IMR-90 (cell line): ENCODE data around the gene OR1D5. TPM values are rescaled to one million over a fixed set of nuclear protein-coding genes. Genes with fewer than 3 reads are reported as not detected.

Source experiments
- ATAC-seq: fragments of 200-7000 bp; cut with Tn5 transposase; 2 replicates; pipeline ENCODE4 v1.9.1; 2020; ENCODE audit warnings: low read depth, mild to moderate bottlenecking, moderate library complexity
- BruUV-seq: library from RNA; stranded (reverse); fragments of 400-500 nt; replicated peaks from 2 replicates; lab custom pipeline; 2021; lab: Mats Ljungman, UMichigan
- CTCF ChIA-PET: fragments of 300-600 bp; formaldehyde crosslinking; extraction: SDS; loops from one replicate; lab custom pipeline; 2021; ENCODE audit warnings: antibody characterized with exemption; lab: Yijun Ruan, JAX
- POLR2A ChIA-PET: fragments of 300-600 bp; sonication (Branson Sonifier 250); formaldehyde crosslinking; loops from one replicate; lab custom pipeline; 2022; ENCODE audit warnings: antibody characterized with exemption; ENCODE audit not compliant: unreplicated experiment; lab: Charles Lee
- DNase-seq: peaks from one replicate; pipeline ENCODE4 v3.0.0; 2013
- H2AFZ ChIP-seq: replicated peaks from 2 replicates; pipeline ENCODE3; 2013; ENCODE audit warnings: low read length, mild to moderate bottlenecking; ENCODE audit not compliant: poor library complexity
- H2AK5ac ChIP-seq: 2 replicates; pipeline ENCODE4 v1.6.1; 2013; ENCODE audit warnings: low read depth, low read length, inconsistent platforms
- H2AK9ac ChIP-seq: replicated peaks from 2 replicates; pipeline ENCODE3; 2013; ENCODE audit warnings: mild to moderate bottlenecking, low read depth, low read length, moderate library complexity; ENCODE audit not compliant: poor library complexity
- H2BK120ac ChIP-seq: 2 replicates; pipeline ENCODE4 v1.6.1; 2013; ENCODE audit warnings: low read depth, low read length, inconsistent platforms
- H2BK15ac ChIP-seq: 3 replicates; pipeline ENCODE4 v1.6.1; 2013; ENCODE audit warnings: low read depth, low read length, inconsistent platforms
- H2BK20ac ChIP-seq: 2 replicates; pipeline ENCODE4 v1.6.1; 2013; ENCODE audit warnings: low read depth, mild to moderate bottlenecking, inconsistent platforms, low read length, moderate library complexity
- H2BK5ac ChIP-seq: 2 replicates; pipeline ENCODE4 v1.6.1; 2013; ENCODE audit warnings: mild to moderate bottlenecking, low read depth, low read length, inconsistent platforms; ENCODE audit not compliant: poor library complexity, severe bottlenecking
- H3K14ac ChIP-seq: replicated peaks from 2 replicates; pipeline ENCODE4 v1.6.1; 2013; ENCODE audit warnings: low read depth, low read length, inconsistent platforms
- H3K18ac ChIP-seq: 2 replicates; pipeline ENCODE4 v1.6.1; 2013; ENCODE audit warnings: low read depth, low read length, control low read depth
- H3K23ac ChIP-seq: 2 replicates; pipeline ENCODE4 v1.6.1; 2013; ENCODE audit warnings: low read depth, low read length, inconsistent platforms
- H3K27ac ChIP-seq: 2 replicates; pipeline ENCODE4 v1.5.1; 2013; ENCODE audit warnings: mild to moderate bottlenecking, control low read depth, low read length; ENCODE audit not compliant: insufficient read depth
- H3K27me3 ChIP-seq: 2 replicates; pipeline ENCODE4 v1.6.1; 2013; ENCODE audit warnings: low read length; ENCODE audit not compliant: control insufficient read depth, insufficient read depth
- H3K36me3 ChIP-seq: 2 replicates; pipeline ENCODE4 v1.6.1; 2013; ENCODE audit warnings: low read length, mixed read lengths; ENCODE audit not compliant: control insufficient read depth, insufficient read depth
- H3K4ac ChIP-seq: 2 replicates; pipeline ENCODE4 v1.6.1; 2013; ENCODE audit warnings: low read depth, low read length, inconsistent platforms
- H3K4me1 ChIP-seq: 2 replicates; pipeline ENCODE4 v1.6.1; 2013; ENCODE audit warnings: low read length, mixed read lengths; ENCODE audit not compliant: control insufficient read depth, insufficient read depth
- H3K4me2 ChIP-seq: 2 replicates; pipeline ENCODE4 v1.6.1; 2013; ENCODE audit warnings: low read depth, mild to moderate bottlenecking, control low read depth, low read length, moderate library complexity
- H3K4me3 ChIP-seq: 2 replicates; pipeline ENCODE4 v1.5.1; 2013; ENCODE audit warnings: low read depth, mild to moderate bottlenecking, control low read depth, low read length, moderate library complexity; ENCODE audit not compliant: insufficient read depth
- H3K56ac ChIP-seq: 2 replicates; pipeline ENCODE4 v1.6.1; 2013; ENCODE audit warnings: low read length, inconsistent platforms; ENCODE audit not compliant: insufficient read depth; ENCODE audit errors: extremely low read depth
- H3K79me1 ChIP-seq, 2 experiments: 2 replicates each; pipeline ENCODE4 v1.6.1; 2013; ENCODE audit warnings: low read length in 2 of 2, inconsistent platforms in 1 of 2, low read depth in 1 of 2
- H3K9ac ChIP-seq: 2 replicates; pipeline ENCODE4 v1.6.1; 2013; ENCODE audit warnings: low read depth, low read length, control low read depth
- H3K9me1 ChIP-seq: 2 replicates; pipeline ENCODE4 v1.6.1; 2013; ENCODE audit warnings: low read length, inconsistent platforms; ENCODE audit not compliant: insufficient read depth
- H3K9me3 ChIP-seq: 2 replicates; pipeline ENCODE4 v1.6.1; 2013; ENCODE audit warnings: low read length; ENCODE audit not compliant: control insufficient read depth, insufficient read depth
- H4K20me1 ChIP-seq: 2 replicates; pipeline ENCODE4 v1.6.1; 2013; ENCODE audit warnings: low read length, inconsistent platforms; ENCODE audit not compliant: insufficient read depth
- H4K5ac ChIP-seq: 2 replicates; pipeline ENCODE4 v1.6.1; 2013; ENCODE audit warnings: mild to moderate bottlenecking, low read depth, low read length, control low read depth
- H4K8ac ChIP-seq, 2 experiments: 2 replicates each; pipeline ENCODE4 v1.6.1; 2013; ENCODE audit warnings: low read depth in 2 of 2, low read length in 2 of 2, control low read depth in 1 of 2, inconsistent platforms in 1 of 2
- H4K91ac ChIP-seq: 2 replicates; pipeline ENCODE4 v1.6.1; 2013; ENCODE audit warnings: low read depth, low read length, inconsistent platforms; ENCODE audit not compliant: insufficient read depth
- MAZ ChIP-seq: IDR thresholded peaks from 2 replicates; pipeline ENCODE4 v1.6.1; 2012; ENCODE audit warnings: low read depth, mild to moderate bottlenecking, low read length, improper control_type of control experiment, moderate library complexity, borderline replicate concordance
- RAD21 ChIP-seq: IDR thresholded peaks from 2 replicates; pipeline ENCODE4 v1.6.1; 2012; ENCODE audit warnings: low read length, improper control_type of control experiment
- WGBS, 2 experiments: methylation state at CpG; one replicate each; pipeline versions ENCODE4 v1.1.5 to v1.1.7; 2013; ENCODE audit warnings: missing lambda C conversion rate in 2 of 2; ENCODE audit not compliant: insufficient read length in 1 of 2; ENCODE audit errors: extremely low coverage in 2 of 2; 5-methylcytosine and 5-hydroxymethylcytosine counted together
- dilution Hi-C: fragments of 300-500 bp; cut with HindIII; formaldehyde crosslinking; loops from one replicate; pipeline ENCODE4 v1.14.3; 2018; ENCODE audit warnings: low sequenced_read_pairs; ENCODE audit not compliant: unreplicated experiment
- in situ Hi-C: fragments of 300-500 bp; cut with MboI; formaldehyde crosslinking; loops from 3 replicates; pipeline ENCODE4 v1.14.3; 2019; ENCODE audit warnings: low sequenced_read_pairs, inconsistent platforms, mixed read lengths
- intact Hi-C: fragments of 100-400 bp; cut with micrococcal nuclease; formaldehyde crosslinking; loops from 2 replicates; pipeline ENCODE4 v1.10.0; 2022
- polyA plus RNA-seq, 3 experiments: library from polyadenylated mRNA; depleted of rRNA; stranded (reverse); fragments of >200 nt; gene quantifications; 2 replicates each; pipeline ENCODE4 v1.2.3, GENCODE V29; 2012; ENCODE audit warnings: low replicate concordance in 1 of 3
- total RNA-seq: library from RNA; depleted of rRNA; stranded (reverse); fragments of >200 nt; gene quantifications from 2 replicates; pipeline ENCODE4 v1.2.3, GENCODE V29; 2012
- TF ChIP-seq, protein P1 (sequence below): conservative IDR thresholded peaks from 2 replicates; pipeline ENCODE4 v1.5.1; 2012; ENCODE audit warnings: mild to moderate bottlenecking, low read depth, low read length, improper control_type of control experiment

OR1D5 gene
- total and polyA plus RNA-seq, 2 of the 4 experiments (the other 2 are of a cell fraction) = not detected

GRCh38 chr17:3036800-3037199, 26.6 kb downstream of the OR1D5 start:
- ChIA-PET CTCF (no interaction called here), POLR2A (no interaction called here)
- Histone ChIP-seq H2BK15ac (no peak overlapping the region), H4K20me1 (no peaks in the 10 kb centered on the region; the same call in 1 of the 2 replicates), H4K91ac (no peak overlapping the region), H3K4ac (no peak overlapping the region), H3K4me3 (no peak overlapping the region), H3K27ac (no peak overlapping the region), H3K56ac (no peak overlapping the region), H3K36me3 (no peaks in the 10 kb centered on the region), H3K27me3 (no peaks in the 10 kb centered on the region; the same call in 1 of the 2 replicates), H2BK20ac (no peak overlapping the region), H2AFZ (no peak overlapping the region), H3K9me3 (0 out of 2 replicates have a peak, but pooled peaks cover 2% of the 10 kb centered on the region), H3K4me2 (no peak overlapping the region), H2BK120ac (no peak overlapping the region), H2AK9ac (no peak overlapping the region), H2BK5ac (no peak overlapping the region), H3K9ac (no peak overlapping the region), H3K9me1 (no peaks in the 10 kb centered on the region), H3K4me1 (no peaks in the 10 kb centered on the region), H2AK5ac (no peak overlapping the region), H4K5ac (no peak overlapping the region), H3K23ac (no peak overlapping the region), H3K18ac (no peak overlapping the region), H3K14ac (no peak overlapping the region), H4K8ac (no peak overlapping the region), H3K79me1 (no peaks in the 10 kb centered on the region)
- DNase-seq = no peak
- BruUV-seq = no TSS peak
- no CpG with 5 or more reads among the region's 6 CpGs for WGBS, 2 experiments
- dilution Hi-C loops = no loop called here
- intact Hi-C loops = no loop called here
- no peak for ATAC-seq
- in situ Hi-C loops = loop anchor here (25.0 kb wide), 1 partner anchor 776 kb away; the partner anchor contains the start of gene ITGAE
- no peak for TF ChIP-seq MAZ
- TF ChIP-seq RAD21 = no peak
- TF ChIP-seq, protein P1, sequence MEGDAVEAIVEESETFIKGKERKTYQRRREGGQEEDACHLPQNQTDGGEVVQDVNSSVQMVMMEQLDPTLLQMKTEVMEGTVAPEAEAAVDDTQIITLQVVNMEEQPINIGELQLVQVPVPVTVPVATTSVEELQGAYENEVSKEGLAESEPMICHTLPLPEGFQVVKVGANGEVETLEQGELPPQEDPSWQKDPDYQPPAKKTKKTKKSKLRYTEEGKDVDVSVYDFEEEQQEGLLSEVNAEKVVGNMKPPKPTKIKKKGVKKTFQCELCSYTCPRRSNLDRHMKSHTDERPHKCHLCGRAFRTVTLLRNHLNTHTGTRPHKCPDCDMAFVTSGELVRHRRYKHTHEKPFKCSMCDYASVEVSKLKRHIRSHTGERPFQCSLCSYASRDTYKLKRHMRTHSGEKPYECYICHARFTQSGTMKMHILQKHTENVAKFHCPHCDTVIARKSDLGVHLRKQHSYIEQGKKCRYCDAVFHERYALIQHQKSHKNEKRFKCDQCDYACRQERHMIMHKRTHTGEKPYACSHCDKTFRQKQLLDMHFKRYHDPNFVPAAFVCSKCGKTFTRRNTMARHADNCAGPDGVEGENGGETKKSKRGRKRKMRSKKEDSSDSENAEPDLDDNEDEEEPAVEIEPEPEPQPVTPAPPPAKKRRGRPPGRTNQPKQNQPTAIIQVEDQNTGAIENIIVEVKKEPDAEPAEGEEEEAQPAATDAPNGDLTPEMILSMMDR = no peak
